Activated CD8-positive, alpha-beta memory T cell treated with anti-CD3 and anti-CD28 coated beads for 24 hours (primary cell): ENCODE measurements around the gene MAG.

ENCODE experiments used
- DNase-seq: peaks from one replicate; pipeline ENCODE4 v3.0.0-alpha.2; 2020

The MAG gene

GRCh38 chr19:35300339-35300649, 8.3 kb downstream of the MAG start:
- DNase-seq: no peak

GRCh38 chr19:35301961-35302360, 10.0 kb downstream of the MAG start:
- DNase-seq: no peak

- DNase-seq: no peak
These were observed 10.5 kb downstream of the MAG start for GRCh38 chr19:35302446-35302845.

GRCh38 chr19:35303357-35303915, 11.5 kb downstream of the MAG start:
- no peak for DNase-seq

GRCh38 chr19:35304036-35304435, 12.1 kb downstream of the MAG start:
- DNase-seq: no peak

- DNase-seq: no peak
These were observed 13.2 kb downstream of the MAG start for GRCh38 chr19:35305181-35305580.

GRCh38 chr19:35306473-35307246, 14.7 kb downstream of the MAG start:
- DNase-seq: no peak

- no peak for DNase-seq
These were observed 16.0 kb downstream of the MAG start for GRCh38 chr19:35307931-35308330.

- DNase-seq: no peak
These were observed 16.9 kb downstream of the MAG start for GRCh38 chr19:35308910-35309309.

GRCh38 chr19:35309481-35310279, 17.7 kb downstream of the MAG start:
- no peak for DNase-seq

GRCh38 chr19:35310331-35310730, 18.4 kb downstream of the MAG start:
- DNase-seq: no peak

GRCh38 chr19:35310811-35311465, 19.0 kb downstream of the MAG start:
- DNase-seq: no peak

GRCh38 chr19:35311901-35312665, 20.1 kb downstream of the MAG start:
- DNase-seq: no peak

- no peak for DNase-seq
These were observed 21.6 kb downstream of the MAG start for GRCh38 chr19:35313587-35313986.

GRCh38 chr19:35314031-35314430, 22.1 kb downstream of the MAG start:
- no peak for DNase-seq

- no peak for DNase-seq
These were observed 23.0 kb downstream of the MAG start for GRCh38 chr19:35314858-35315470.

GRCh38 chr19:35315883-35316282, 23.9 kb downstream of the MAG start:
- no peak for DNase-seq

GRCh38 chr19:35316560-35316959, 24.6 kb downstream of the MAG start:
- no peak for DNase-seq

- DNase-seq: no peak
These were observed 25.6 kb downstream of the MAG start for GRCh38 chr19:35317464-35318043.

- DNase-seq: no peak
These were observed 26.9 kb downstream of the MAG start for GRCh38 chr19:35318679-35319448.

GRCh38 chr19:35320065-35320713, 28.2 kb downstream of the MAG start:
- DNase-seq: no peak
